Stimulated activated CD8-positive, alpha-beta memory T cell treated with anti-CD3 and anti-CD28 coated beads, Interleukin-12 subunit alpha, Interleukin-12 subunit beta, amount 100 ng/mL, for 1 hour (primary cell): ENCODE data around the gene ZC2HC1C.
"Not testable (repeated sequence)": the region's sequence is repeated elsewhere in the genome, so short reads cannot be mapped to it uniquely, and the experiment has no call there.

Experiments
- DNase-seq: peaks from one replicate; pipeline ENCODE4 v3.0.0-alpha.2; 2020; ENCODE audit warnings: low read depth

The ZC2HC1C gene

DNA sequence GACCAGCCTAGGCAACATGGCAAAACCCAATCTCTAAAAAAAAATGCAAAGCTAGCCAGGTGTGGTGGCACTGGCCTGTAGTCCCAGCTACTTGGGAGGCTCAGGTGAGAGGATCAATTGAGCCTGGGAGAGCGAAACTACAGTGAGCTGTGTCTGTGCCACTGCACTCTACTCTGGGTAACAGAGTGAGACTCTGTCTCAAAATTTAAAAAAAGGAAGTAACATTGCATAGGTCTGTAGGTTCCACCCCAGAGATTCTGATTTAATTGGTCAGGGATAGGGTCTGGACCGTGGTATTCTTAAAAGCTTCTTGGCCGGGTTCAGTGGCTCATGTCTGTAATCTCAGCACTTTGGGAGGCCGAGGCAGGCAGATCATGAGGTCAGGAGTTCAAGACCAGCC lies 26.2 kb downstream of the ZC2HC1C start:
- DNase-seq: no peak

GRCh38 chr14:75096959-75097358 lies 27.5 kb downstream of the ZC2HC1C start:
- DNase-seq: no peak

GRCh38 chr14:75098212-75098611 lies 28.8 kb downstream of the ZC2HC1C start:
- DNase-seq: no peak

DNA sequence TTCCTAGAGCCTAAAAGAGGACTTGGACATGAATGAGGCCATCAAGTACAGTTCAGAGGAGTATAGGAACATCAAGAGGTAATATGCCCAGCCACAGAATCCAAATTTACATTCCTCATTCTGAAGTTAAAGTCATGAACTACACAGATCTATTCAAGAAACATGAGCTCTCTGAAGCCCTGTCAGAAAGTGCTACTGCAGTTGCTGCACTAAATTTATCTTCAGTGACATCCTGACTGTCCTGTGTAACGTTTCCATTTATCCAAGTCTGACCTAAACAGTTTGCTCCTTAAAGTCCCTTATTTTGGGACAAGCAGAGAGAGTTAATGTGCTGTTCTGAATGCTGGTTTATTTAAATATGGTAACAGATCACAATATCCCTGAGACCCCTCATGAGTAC lies 29.2 kb downstream of the ZC2HC1C start:
- DNase-seq: no peak

GRCh38 chr14:75101491-75101890 lies 32.0 kb downstream of the ZC2HC1C start:
- no peak for DNase-seq

GRCh38 chr14:75107186-75107585 lies 37.7 kb downstream of the ZC2HC1C start:
- no peak for DNase-seq

DNA sequence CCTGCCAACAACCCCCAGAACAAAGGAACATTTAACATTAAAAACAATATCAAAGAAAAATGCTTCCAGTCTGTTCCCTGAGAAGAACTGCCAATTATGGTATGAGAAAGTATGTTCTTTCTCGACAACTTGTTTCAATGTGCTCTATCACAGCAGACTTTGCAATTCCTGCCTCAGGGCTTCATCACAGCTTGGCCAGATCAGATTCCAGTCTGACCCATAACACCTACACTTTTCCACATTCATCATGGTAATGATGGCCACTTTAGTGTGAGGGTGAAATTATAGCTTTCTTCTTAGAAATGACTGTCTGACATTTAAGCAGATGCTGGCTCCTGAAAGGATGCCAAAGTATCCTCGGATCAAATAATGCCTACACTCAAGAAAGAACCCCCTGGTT lies 40.4 kb downstream of the ZC2HC1C start:
- no peak for DNase-seq

DNA sequence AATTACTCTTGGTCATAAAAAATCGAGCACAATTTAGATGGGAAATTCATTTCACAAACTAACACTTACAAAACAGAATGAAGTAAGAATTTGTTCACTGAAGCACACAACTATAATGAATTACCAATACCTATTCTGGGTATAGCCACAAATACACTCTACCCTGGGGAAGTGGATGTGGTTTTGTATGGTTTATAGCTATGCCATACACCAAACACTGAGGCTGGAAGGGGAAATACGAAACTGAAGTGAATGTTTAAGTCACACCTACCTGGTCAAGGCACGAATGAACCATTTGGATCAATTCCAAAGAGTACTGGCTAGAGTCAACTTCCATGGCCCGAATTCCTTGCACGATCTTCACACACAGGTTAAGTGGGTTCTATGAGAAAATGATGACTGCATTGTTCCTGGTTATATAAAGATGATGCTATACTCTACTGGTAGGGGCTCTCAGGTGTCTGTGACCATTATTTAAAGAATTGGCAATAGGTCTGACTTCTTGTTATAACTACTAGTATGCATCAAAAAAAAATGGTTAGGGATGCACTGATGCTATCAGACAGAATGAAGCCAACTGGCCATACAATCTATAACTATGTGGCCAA lies 44.6 kb downstream of the ZC2HC1C start:
- no peak for DNase-seq

DNA sequence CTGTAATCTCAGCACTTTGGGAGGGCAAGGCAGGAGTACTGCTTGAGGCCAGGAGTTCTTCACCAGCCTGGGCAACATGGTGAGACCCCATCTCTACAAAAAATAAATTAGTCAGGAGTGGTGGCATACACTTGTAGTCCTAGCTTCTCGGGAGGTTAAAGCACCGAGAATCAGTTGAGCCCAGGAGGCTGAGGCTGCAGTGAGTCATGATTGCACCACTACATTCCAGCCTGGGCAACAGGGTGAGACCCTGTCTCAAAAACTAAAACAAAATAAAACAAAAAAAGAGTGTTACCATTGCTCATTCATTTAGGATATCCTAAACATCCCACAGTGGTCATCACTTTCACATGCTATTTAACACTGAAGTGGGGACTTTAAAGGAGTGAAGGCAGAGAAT lies 49.6 kb downstream of the ZC2HC1C start:
- DNase-seq: no peak

DNA sequence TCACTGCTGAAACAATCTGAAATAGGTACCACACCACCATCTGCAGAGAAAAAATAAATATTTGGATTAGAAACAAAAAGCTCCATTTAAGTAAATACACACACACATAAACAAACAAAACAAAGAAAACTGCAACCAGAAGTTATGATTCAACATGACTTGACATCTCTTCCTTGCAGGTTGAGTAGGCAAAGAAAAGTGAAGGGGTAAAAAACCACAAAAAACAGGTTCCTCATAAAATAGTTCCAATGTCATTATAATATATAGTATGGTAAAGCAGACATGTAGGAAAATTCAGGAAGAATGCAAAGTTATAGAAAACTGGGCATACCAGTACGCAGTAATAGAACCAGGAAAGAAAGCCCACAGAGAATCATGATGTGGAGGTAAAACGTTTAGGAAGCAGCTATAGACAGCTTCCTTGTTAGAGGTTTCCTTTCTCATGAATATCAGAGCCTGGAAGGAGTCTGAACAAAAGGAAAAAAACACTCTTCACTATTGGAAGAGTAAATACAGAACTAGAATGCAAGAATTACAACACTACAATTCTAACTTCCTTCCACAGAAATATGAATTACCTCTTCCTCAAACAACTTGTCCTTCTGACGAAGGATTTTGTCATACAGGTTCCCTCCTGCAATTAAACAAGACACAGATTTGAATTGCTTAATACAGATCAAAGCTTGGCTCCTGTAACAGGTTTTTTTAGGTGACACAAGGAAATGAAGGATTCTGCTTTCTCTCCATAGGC lies 51.3 kb downstream of the ZC2HC1C start:
- DNase-seq: no peak

GRCh38 chr14:75121552-75121951 lies 52.1 kb downstream of the ZC2HC1C start:
- DNase-seq: no peak

- DNase-seq: no peak
These were observed 54.5 kb downstream of the ZC2HC1C start for GRCh38 chr14:75123991-75124390.

DNA sequence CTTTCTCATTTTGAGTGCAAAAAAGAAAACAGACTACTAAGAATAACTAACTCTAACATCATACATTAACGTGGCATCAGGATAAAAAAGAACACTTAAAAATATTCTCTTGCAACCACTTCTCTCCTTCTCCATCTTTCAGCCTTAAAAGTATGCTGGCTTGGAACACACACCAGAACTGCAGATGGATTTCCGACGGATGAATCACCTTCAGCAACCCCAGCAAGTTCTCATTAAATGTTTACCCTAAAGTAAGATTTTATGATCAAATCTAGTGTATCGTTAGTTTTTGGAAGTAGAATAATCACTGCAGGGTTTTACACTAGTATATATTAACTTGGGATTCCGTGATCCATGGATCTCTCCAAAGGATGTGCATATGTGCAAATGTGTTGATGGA lies 56.2 kb downstream of the ZC2HC1C start:
- DNase-seq: no peak

- DNase-seq: no peak
These were observed 56.7 kb downstream of the ZC2HC1C start for GRCh38 chr14:75126121-75126544.

GRCh38 chr14:75126679-75127473 lies 57.4 kb downstream of the ZC2HC1C start, which contains the start of gene NEK9:
Gene NEK9 (minus strand): TSS chr14:75127048. CDS start chr14:75126921, 127 bp downstream.
- DNase-seq: peak; percentile 81

GRCh38 chr14:75127474-75127820 lies 58.0 kb downstream of the ZC2HC1C start:
- DNase-seq: not testable (repeated sequence)

- no peak for DNase-seq
These were observed 58.6 kb downstream of the ZC2HC1C start for GRCh38 chr14:75127903-75128595.

GRCh38 chr14:75128596-75128990 lies 59.2 kb downstream of the ZC2HC1C start:
- DNase-seq: no peak
